Hematopoietic multipotent progenitor cell treated with erythropoietin and hydrocortisone succinate and interleukin-3 and kit ligand, for 15 days (in vitro differentiated cells): Measurements from ENCODE around the gene ZRANB2.

Experiments used
- DNase-seq: peaks from one replicate; pipeline ENCODE4 v3.0.0-alpha.2; 2015; ENCODE audit warnings: low spot score

The ZRANB2 gene

DNA sequence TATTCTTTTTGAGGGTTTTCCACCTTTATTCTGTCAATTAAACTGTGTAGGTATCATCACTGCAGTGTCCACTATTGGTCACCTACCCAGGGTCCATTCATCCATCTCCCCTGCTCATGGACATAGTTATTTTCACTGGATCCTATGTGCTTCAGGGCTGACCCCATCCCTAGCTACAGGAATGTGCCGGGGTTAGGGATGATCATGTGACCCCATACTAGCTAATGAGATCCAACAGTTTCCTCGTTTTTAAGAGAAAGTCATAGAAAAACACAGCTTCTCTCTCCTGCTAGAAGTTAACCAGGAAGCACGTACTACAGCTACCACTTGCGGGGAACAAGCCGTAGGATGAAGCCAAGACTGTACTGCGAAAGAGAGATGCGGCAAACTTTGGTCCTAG, 52.8 kb downstream of the ZRANB2 start:
- DNase-seq, result no peak

DNA sequence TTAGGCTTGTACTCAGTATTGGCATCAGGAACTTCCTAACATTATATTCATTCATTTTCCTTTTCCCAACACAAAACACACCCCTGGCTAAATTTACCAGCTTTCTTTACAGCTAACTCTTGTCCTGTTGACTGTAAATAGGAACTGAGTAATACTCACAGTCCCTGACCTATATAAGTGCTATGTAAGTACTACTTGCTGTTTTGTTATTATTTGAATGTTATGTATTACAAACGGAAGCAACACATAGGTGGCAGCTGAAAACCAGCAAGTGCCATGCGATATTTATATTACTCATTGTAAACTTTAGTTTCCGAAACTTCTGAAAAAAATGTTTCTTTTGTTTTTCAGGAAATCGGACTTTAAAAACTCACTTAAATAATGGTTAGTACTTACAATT, 54.7 kb downstream of the ZRANB2 start:
- DNase-seq, result no peak

GRCh38 chr1:71023515-71023914, 57.3 kb downstream of the ZRANB2 start:
- no peak for DNase-seq

- no peak for DNase-seq
Observed at GRCh38 chr1:71019233-71019969, 61.4 kb downstream of the ZRANB2 start.

- DNase-seq, result no peak
Observed at GRCh38 chr1:71018791-71019190, 62.0 kb downstream of the ZRANB2 start.

DNA sequence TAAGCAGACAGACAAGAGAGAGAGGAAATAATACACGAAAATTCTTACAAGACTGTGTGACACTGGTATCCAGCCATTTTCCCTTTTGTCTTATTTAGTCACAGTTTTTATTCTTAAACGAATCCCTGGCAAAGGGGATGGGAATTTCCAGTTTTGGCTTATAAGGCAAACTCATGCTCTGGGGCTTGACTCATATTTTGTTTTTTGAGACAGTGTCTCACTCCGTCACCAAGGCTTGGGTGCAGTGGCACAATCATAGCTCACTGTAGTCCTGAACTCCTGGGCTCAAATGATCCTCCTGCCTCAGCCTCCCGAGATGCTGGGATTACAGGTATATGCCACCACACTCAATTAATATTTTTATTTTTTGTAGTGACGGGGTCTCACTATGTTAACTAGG, 65.1 kb downstream of the ZRANB2 start:
- DNase-seq, result no peak

DNA sequence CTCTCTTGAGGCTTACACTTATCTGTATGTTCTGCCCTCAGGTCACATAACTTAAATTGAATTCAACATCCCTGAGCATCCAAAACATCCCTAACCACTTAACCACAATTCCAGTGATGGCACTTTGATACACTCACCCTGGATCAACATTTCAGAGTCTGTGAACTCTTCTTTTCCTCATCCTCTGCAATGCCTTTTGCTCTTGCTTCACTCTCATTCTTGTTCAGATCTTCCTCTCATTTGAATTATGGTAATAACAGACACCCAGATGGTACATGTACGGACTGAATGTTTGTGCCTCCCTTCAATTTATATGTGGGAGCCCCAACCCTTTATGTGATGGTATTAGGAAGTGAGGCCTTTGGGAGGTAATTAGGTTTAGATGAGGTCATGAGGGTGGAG, 66.7 kb downstream of the ZRANB2 start:
- no peak for DNase-seq
